H9 (cell line): ENCODE measurements around the gene ZBTB49. TPM values are rescaled to one million over a fixed set of nuclear protein-coding genes. Genes with fewer than 3 reads are reported as not detected.
A peak's percentile ranks its signal among the peaks of the same experiment; 100 is the strongest.

Experiments used
- DNase-seq: peaks from one replicate; pipeline ENCODE4 v3.0.0-alpha.2; 2017
- H2AFZ ChIP-seq: one replicate; pipeline ENCODE4 v1.6.1; 2013; ENCODE audit warnings: mild to moderate bottlenecking, low read length, control low read depth, moderate library complexity
- H2AK5ac ChIP-seq: 2 replicates; pipeline ENCODE4 v1.6.1; 2013; ENCODE audit warnings: low read length, control low read depth, mixed read lengths; ENCODE audit not compliant: insufficient read length
- H2BK120ac ChIP-seq: one replicate; pipeline ENCODE4 v1.6.1; 2013; ENCODE audit warnings: low read depth, mild to moderate bottlenecking, low read length, control low read depth, inconsistent platforms; ENCODE audit not compliant: poor library complexity, severe bottlenecking
- H2BK12ac ChIP-seq: 2 replicates; pipeline ENCODE4 v1.6.1; 2013; ENCODE audit warnings: low read length, control low read depth, mixed read lengths, low read depth; ENCODE audit not compliant: insufficient read length
- H2BK15ac ChIP-seq: 2 replicates; pipeline ENCODE4 v1.6.1; 2013; ENCODE audit warnings: low read depth, low read length, control low read depth
- H2BK20ac ChIP-seq: one replicate; pipeline ENCODE4 v1.6.1; 2013; ENCODE audit warnings: low read depth, mild to moderate bottlenecking, low read length, control low read depth, inconsistent platforms; ENCODE audit not compliant: poor library complexity, severe bottlenecking
- H2BK5ac ChIP-seq: 2 replicates; pipeline ENCODE4 v1.6.1; 2013; ENCODE audit warnings: low read length, control low read depth, mixed read lengths; ENCODE audit not compliant: insufficient read length
- H3K14ac ChIP-seq: 2 replicates; pipeline ENCODE4 v1.6.1; 2013; ENCODE audit warnings: low read length, control low read depth; ENCODE audit not compliant: insufficient read depth
- H3K18ac ChIP-seq: 2 replicates; pipeline ENCODE4 v1.6.1; 2013; ENCODE audit warnings: low read depth, mild to moderate bottlenecking, mixed read lengths, low read length, control low read depth; ENCODE audit not compliant: insufficient read length
- H3K23ac ChIP-seq: 2 replicates; pipeline ENCODE4 v1.6.1; 2013; ENCODE audit warnings: low read length, control low read depth, mixed read lengths, low read depth; ENCODE audit not compliant: insufficient read length
- H3K23me2 ChIP-seq: 2 replicates; pipeline ENCODE4 v1.6.1; 2013; ENCODE audit warnings: low read depth, mild to moderate bottlenecking, mixed read lengths, low read length, control low read depth; ENCODE audit not compliant: insufficient read length, poor library complexity, severe bottlenecking
- H3K27ac ChIP-seq: 2 replicates; pipeline ENCODE4 v1.5.1; 2013; ENCODE audit warnings: low read length, control low read depth, mixed read lengths, low read depth; ENCODE audit not compliant: insufficient read length
- H3K27me3 ChIP-seq: 2 replicates; pipeline ENCODE4 v1.6.1; 2013; ENCODE audit warnings: low read length, control low read depth, inconsistent platforms; ENCODE audit not compliant: insufficient read depth
- H3K4ac ChIP-seq: 2 replicates; pipeline ENCODE4 v1.6.1; 2013; ENCODE audit warnings: low read depth, mild to moderate bottlenecking, control low read depth, inconsistent platforms, low read length, moderate library complexity
- H3K4me1 ChIP-seq: 2 replicates; pipeline ENCODE4 v1.6.1; 2013; ENCODE audit warnings: low read length, control low read depth, inconsistent platforms; ENCODE audit not compliant: insufficient read depth
- H3K4me2 ChIP-seq: 2 replicates; pipeline ENCODE4 v1.6.1; 2013; ENCODE audit warnings: low read length, control low read depth, mixed read lengths; ENCODE audit not compliant: insufficient read length, insufficient read depth
- H3K56ac ChIP-seq: 2 replicates; pipeline ENCODE4 v1.6.1; 2013; ENCODE audit warnings: low read depth, mild to moderate bottlenecking, mixed read lengths, low read length, control low read depth; ENCODE audit not compliant: insufficient read length
- H3K79me1 ChIP-seq: 2 replicates; pipeline ENCODE4 v1.6.1; 2013; ENCODE audit warnings: low read depth, mild to moderate bottlenecking, moderate library complexity, low read length, control low read depth, inconsistent platforms; ENCODE audit not compliant: insufficient read depth, poor library complexity, severe bottlenecking
- H3K79me2 ChIP-seq: 2 replicates; pipeline ENCODE4 v1.6.1; 2013; ENCODE audit warnings: low read length, control low read depth, inconsistent platforms; ENCODE audit not compliant: insufficient read depth
- H3K9ac ChIP-seq: 2 replicates; pipeline ENCODE4 v1.6.1; 2013; ENCODE audit warnings: low read length, control low read depth, mixed read lengths; ENCODE audit not compliant: insufficient read length; ENCODE audit errors: extremely low read depth
- H3K9me3 ChIP-seq: one replicate; pipeline ENCODE4 v1.6.1; 2013; ENCODE audit warnings: low read depth, low read length, inconsistent platforms; ENCODE audit not compliant: control insufficient read depth
- H3T11ph ChIP-seq: one replicate; pipeline ENCODE4 v1.6.1; 2013; ENCODE audit warnings: mild to moderate bottlenecking, low read length, control low read depth, inconsistent platforms
- H4K20me1 ChIP-seq: one replicate; pipeline ENCODE4 v1.6.1; 2013; ENCODE audit not compliant: control insufficient read depth, insufficient read length, insufficient read depth
- H4K5ac ChIP-seq: 2 replicates; pipeline ENCODE4 v1.6.1; 2013; ENCODE audit warnings: low read depth, mild to moderate bottlenecking, mixed read lengths, low read length, control low read depth; ENCODE audit not compliant: insufficient read length
- H4K8ac ChIP-seq: replicated peaks from 2 replicates; pipeline ENCODE4 v1.6.1; 2013; ENCODE audit warnings: low read length, control low read depth, mixed read lengths, low read depth; ENCODE audit not compliant: insufficient read length
- H4K91ac ChIP-seq: 2 replicates; pipeline ENCODE4 v1.6.1; 2013; ENCODE audit warnings: low read depth, mild to moderate bottlenecking, moderate library complexity, mixed read lengths, low read length, control low read depth; ENCODE audit not compliant: insufficient read length
- H3K27ac Mint-ChIP-seq, 3 experiments: 2 replicates in 2 of 3; 3 replicates in 1 of 3; pipeline ENCODE4 v1.8.0; 2020 to 2021; ENCODE audit warnings: mixed read lengths in 3 of 3, mild to moderate bottlenecking in 1 of 3, moderate library complexity in 1 of 3
- H3K27me3 Mint-ChIP-seq: 2 replicates; pipeline ENCODE4 v1.8.0; 2021; ENCODE audit warnings: low read depth, mild to moderate bottlenecking, moderate library complexity, mixed read lengths
- H3K36me3 Mint-ChIP-seq, 3 experiments: 2 replicates in 2 of 3; 3 replicates in 1 of 3; pipeline ENCODE4 v1.8.0; 2020 to 2021; ENCODE audit warnings: low read depth in 3 of 3, mixed read lengths in 3 of 3; ENCODE audit not compliant: insufficient read depth in 1 of 3
- H3K4me1 Mint-ChIP-seq, 2 experiments: 2 replicates each; pipeline ENCODE4 v1.8.0; 2020; ENCODE audit warnings: mixed read lengths in 2 of 2
- H3K4me3 Mint-ChIP-seq, 2 experiments: 2 replicates in 1 of 2; 3 replicates in 1 of 2; pipeline ENCODE4 v1.8.0; 2020 to 2021; ENCODE audit warnings: mild to moderate bottlenecking in 2 of 2, mixed read lengths in 2 of 2, moderate library complexity in 1 of 2
- H3K9me3 Mint-ChIP-seq, 2 experiments: 2 replicates in 1 of 2; 3 replicates in 1 of 2; pipeline ENCODE4 v1.8.0; 2020; ENCODE audit warnings: mild to moderate bottlenecking in 2 of 2, mixed read lengths in 2 of 2, moderate library complexity in 1 of 2
- CTCF ChIP-seq: fragments of 200-600 bp; sonication (generic); conservative IDR thresholded peaks from 3 replicates; pipeline ENCODE4 v1.8.0; 2021; ENCODE audit warnings: antibody characterized with exemption, mild to moderate bottlenecking
- WGBS: extraction: QIAGEN DNeasy Blood & Tissue Kit; methylation state at CpG from one replicate; pipeline ENCODE4 v1.1.7; 2013; ENCODE audit warnings: missing lambda C conversion rate, low lambda C conversion rate, mixed read lengths; ENCODE audit not compliant: insufficient read length; ENCODE audit errors: extremely low coverage; 5-methylcytosine and 5-hydroxymethylcytosine counted together
- total RNA-seq: library from RNA; stranded (reverse); gene quantifications from 2 replicates; pipeline ENCODE4 v1.2.1, GENCODE V29; 2021

Gene ZBTB49
- total RNA-seq, 1 experiment from 2014 or later: 8.7 TPM

GRCh38 chr4:4299006-4299405, 9.0 kb downstream of the ZBTB49 start:
- no peak overlapping the region for H3K4me3 Mint-ChIP-seq
- Histone ChIP-seq H3K56ac (no peak overlapping the region), H4K91ac (no peak overlapping the region), H2AK5ac (no peak overlapping the region), H3K4me2 (no peak overlapping the region), H3K18ac (no peak overlapping the region), H3K9me3 (no peaks in the 10 kb centered on the region), H3K9ac (no peak overlapping the region), H3K27me3 (no peaks in the 10 kb centered on the region), H2AFZ (no peak overlapping the region), H3K14ac (no peak overlapping the region), H2BK12ac (no peak overlapping the region), H4K5ac (no peak overlapping the region), H2BK5ac (no peak overlapping the region), H4K8ac (no peak overlapping the region), H2BK20ac (no peak overlapping the region), H2BK15ac (no peak overlapping the region), H3K23me2 (no peaks in the 10 kb centered on the region), H4K20me1 (no peaks in the 10 kb centered on the region), H2BK120ac (no peak overlapping the region), H3K23ac (no peak overlapping the region), H3K4me1 (no peaks in the 10 kb centered on the region), H3T11ph (no peak overlapping the region), H3K79me1 (no peaks in the 10 kb centered on the region), H3K4ac (no peak overlapping the region), H3K79me2 (peaks cover 3% of the 10 kb centered on the region), H3K27ac (no peak overlapping the region)
- no peaks in the 10 kb centered on the region for H3K4me1 Mint-ChIP-seq
- no peak for TF ChIP-seq CTCF
- H3K9me3 Mint-ChIP-seq: peaks cover 0 to 6% of the 10 kb centered on the region in 2 experiments; a peak in 3 of 5 replicates
- peaks cover 16 to 21% (median 17%) of the 10 kb centered on the region in 3 experiments; a peak in 6 of 7 replicates for H3K36me3 Mint-ChIP-seq
- H3K27me3 Mint-ChIP-seq: no peaks in the 10 kb centered on the region; the same call in 1 of the 2 replicates
- H3K27ac Mint-ChIP-seq: peak overlapping the region in 1 of 3 experiments; percentile 71; a peak in 2 of 7 replicates
- no peak for DNase-seq
- no CpG with 5 or more reads among the region's 3 CpGs for WGBS
